Gastrocnemius medialis (tissue), 4 donors: ENCODE data around the gene PLA2R1.

Experiments used
- POLR2A ChIP-seq, 2 donors: fragments of 450-650 bp; IDR thresholded peaks; one replicate each; pipeline ENCODE4 v1.6.1; 2017; ENCODE audit warnings: antibody characterized with exemption in 2 of 2, mild to moderate bottlenecking in 2 of 2, moderate library complexity in 2 of 2
- TF ChIP-seq, protein P1 (sequence below), 5 experiments: fragments of 450-650 bp in 3 of 5; fragments of 200-600 bp in 2 of 5; sonication (generic) in 2 of 5; IDR thresholded peaks in 4 of 5; conservative IDR thresholded peaks in 1 of 5; 1 replicate in 4 of 5; 2 replicates in 1 of 5; pipeline ENCODE4 v1.5.1; 2016 to 2019; ENCODE audit warnings: antibody characterized with exemption in 5 of 5, mild to moderate bottlenecking in 3 of 5, moderate library complexity in 3 of 5

DNA sequence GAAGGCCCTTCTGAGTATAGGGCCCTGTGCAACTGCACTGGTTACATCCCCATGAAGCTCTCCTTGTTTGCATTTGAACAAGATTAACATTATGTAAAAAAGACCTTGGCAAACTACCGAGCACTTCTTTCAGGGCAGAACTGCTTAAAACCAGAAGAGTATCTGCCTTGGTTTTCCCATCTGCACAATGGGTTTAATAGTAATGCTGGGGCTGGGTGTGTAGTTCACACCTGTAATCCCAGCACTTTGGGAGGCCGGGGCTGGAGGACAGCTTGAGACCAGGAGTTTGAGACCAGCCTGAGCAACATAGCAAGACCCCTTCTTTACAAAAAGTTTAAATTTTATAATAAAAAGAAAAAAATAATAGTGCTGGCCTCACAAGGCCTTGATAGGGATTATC lies 8.5 kb downstream of the PLA2R1 start:
- TF ChIP-seq, protein P1, sequence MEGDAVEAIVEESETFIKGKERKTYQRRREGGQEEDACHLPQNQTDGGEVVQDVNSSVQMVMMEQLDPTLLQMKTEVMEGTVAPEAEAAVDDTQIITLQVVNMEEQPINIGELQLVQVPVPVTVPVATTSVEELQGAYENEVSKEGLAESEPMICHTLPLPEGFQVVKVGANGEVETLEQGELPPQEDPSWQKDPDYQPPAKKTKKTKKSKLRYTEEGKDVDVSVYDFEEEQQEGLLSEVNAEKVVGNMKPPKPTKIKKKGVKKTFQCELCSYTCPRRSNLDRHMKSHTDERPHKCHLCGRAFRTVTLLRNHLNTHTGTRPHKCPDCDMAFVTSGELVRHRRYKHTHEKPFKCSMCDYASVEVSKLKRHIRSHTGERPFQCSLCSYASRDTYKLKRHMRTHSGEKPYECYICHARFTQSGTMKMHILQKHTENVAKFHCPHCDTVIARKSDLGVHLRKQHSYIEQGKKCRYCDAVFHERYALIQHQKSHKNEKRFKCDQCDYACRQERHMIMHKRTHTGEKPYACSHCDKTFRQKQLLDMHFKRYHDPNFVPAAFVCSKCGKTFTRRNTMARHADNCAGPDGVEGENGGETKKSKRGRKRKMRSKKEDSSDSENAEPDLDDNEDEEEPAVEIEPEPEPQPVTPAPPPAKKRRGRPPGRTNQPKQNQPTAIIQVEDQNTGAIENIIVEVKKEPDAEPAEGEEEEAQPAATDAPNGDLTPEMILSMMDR (IDR thresholded peaks at IDR 0.05 in 4 of 5, conservative IDR thresholded peaks at IDR 0.05 in 1 of 5): no peak
- TF ChIP-seq POLR2A (IDR thresholded peaks at IDR 0.05): no peak
